NCI-H1436 (cell line): ENCODE data around the gene TNFRSF21.
"Not testable (repeated sequence)": the region's sequence is repeated elsewhere in the genome, so short reads cannot be mapped to it uniquely, and the experiment has no call there.

Experiments used
- DNase-seq: peaks from one replicate; lab custom pipeline; 2025; lab: John Stamatoyannopoulos, UW

The TNFRSF21 gene

GRCh38 chr6:47321577-47321976, 11.9 kb upstream of the TNFRSF21 start:
- no peak for DNase-seq

DNA sequence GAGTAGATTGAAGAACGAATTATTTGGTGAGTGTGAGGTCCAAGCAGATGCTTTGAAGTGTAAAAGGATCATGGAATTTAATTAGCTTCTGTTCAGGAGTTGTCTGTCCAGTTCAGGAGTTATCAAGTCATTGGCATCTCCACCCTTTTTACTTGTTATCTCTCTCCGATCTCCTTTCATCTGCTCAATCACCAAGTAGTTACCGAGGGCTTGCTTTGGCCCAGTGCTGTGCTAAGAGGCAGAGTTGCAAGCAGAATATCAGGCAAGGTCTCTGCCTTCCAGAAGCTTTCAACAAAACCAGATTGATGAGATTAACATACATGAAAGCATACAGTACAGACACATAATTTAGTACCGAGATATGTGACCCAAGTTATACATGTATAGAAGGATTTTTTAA, 10.2 kb upstream of the TNFRSF21 start:
- DNase-seq, result no peak

DNA sequence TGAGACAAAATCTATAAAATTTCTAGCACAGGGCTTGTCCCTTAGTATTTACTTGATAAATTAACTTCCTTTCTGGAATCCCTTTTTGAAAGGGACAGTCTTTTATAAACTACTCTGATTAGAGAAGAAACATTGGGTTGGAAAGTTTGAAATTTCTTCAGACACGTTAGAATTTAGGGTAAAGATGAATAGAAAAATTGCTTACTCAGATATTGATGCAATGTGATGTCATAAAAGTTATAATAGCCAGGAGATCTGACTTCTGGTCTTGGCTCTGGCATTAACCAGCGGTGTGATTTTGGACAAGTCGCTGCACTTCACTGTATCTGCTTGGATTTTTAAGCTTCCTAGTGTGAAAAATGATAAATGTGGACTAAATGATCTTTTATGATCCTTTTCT, 9.7 kb upstream of the TNFRSF21 start:
- no peak for DNase-seq

GRCh38 chr6:47318236-47318989, 8.7 kb upstream of the TNFRSF21 start:
- DNase-seq, result no peak

- not testable (repeated sequence) for DNase-seq
Measured at GRCh38 chr6:47315181-47315580, 5.5 kb upstream of the TNFRSF21 start.

GRCh38 chr6:47310131-47310480, 401 bp upstream of the TNFRSF21 start:
- no peak for DNase-seq

- no peak for DNase-seq
Measured at GRCh38 chr6:47308552-47309290, 984 bp downstream of the TNFRSF21 start.

DNA sequence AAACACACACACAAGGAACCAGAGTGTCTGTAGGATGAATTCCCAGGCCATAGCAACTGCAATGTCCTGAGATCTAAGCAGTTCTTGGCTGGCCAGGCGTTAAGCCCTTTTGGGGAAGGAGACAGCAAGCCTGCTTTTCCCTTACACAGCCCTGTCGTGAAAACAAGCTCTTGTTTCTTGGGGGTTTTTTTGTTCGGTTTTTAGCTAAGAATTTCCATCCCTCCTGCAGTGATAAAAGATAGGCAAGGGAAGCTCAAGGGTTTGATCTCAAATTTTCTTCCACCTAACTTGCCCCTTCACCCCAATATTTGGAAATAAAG, 1.5 kb downstream of the TNFRSF21 start:
- DNase-seq, result no peak

GRCh38 chr6:47307362-47308197, 2.1 kb downstream of the TNFRSF21 start:
- no peak for DNase-seq

DNA sequence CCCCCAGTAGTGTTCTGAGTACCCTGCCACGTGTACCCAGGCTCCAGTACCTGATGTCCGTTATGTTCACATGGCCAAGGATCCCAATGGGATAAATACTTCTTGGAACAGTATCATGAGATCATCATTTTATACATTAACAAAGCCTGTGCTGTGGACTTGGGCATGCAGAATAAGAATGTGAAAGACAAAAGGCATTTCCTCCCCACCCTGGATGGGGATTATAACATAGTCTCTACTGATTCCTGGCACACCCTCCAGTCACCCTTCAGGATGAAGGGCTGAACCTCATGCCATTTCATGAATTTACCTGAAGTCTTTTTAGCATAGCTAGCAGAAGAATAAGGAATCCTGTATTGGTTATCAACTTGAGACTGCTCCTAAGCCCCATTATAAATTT, 2.8 kb downstream of the TNFRSF21 start:
- DNase-seq, result no peak

- no peak for DNase-seq
Measured at GRCh38 chr6:47303861-47304260, 5.8 kb downstream of the TNFRSF21 start.

- no peak for DNase-seq
Measured at GRCh38 chr6:47303342-47303741, 6.4 kb downstream of the TNFRSF21 start.

DNA sequence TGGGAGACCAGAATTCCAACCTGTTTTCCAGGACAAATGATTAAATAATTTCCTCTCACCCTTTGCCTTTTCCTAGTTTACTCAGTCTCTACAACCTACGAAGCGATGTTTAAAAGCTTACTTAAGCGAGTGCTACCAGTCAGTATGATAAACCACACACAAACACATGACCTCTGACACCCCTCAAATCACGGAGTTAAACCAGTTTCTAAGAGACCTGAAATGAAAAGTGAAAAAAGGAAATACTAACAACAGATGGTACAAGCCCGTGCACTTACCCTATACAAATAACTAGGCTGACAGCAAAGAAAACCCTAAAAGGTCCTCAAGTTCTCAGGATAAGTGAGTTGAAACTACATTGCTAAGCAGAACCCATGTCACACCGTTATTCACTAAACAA, 7.7 kb downstream of the TNFRSF21 start:
- no peak for DNase-seq

DNA sequence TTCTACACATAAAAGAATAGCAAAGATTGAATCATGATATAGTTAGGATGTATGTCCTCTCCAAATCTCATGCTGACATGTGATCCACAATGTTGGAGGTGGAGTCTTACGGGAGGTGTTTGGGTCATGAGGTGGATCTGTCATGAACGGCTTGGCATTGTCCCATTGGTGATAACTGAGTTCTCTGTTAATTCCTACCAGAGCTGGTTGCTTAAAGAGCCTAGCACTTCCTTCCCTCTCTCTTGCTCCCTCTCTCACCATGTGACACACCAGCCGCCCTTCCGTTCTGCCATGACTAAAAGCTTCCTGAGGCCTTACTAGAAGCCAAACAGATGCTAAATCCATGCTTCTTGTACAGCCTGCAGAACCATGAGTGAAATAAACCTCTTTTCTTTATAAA, 8.3 kb downstream of the TNFRSF21 start:
- DNase-seq, result no peak

DNA sequence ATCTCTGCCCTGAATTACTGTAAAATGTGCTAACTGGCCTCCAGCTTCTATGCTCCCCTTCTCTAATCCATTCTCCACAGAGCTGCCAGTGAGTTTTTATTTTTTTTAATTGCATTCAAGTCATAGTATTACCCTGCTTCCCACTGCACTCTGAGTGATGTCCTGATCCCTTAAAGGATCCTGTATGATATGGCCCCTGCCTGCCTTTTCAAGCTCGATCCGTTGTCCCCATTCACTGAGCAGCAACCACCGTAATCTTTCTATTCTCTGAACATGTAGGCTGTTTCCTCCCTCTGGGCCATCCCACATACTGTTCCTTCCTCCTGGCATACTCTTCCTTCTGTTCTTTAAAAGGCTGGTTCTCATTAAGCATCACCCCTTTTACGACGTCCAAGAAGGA, 9.3 kb downstream of the TNFRSF21 start:
- DNase-seq, result no peak

DNA sequence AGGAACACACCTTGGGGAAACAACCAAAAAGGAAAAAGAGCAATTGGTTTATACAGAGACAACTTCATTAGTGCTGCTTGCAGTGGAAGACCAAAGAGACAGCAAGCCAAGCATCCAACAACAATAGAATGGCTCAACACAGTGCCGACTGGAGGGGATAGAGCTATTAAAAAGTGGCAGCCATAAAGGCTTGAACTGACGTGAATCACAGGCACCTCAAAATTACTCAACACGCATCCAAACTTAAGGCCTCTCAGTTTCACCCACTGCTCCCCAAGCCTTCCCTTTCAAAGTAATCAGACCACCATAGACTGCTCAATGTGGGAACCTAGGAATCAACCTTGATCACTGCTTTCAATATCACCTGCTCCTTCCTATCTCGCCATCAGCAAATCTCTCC, 9.7 kb downstream of the TNFRSF21 start:
- no peak for DNase-seq

- no peak for DNase-seq
Measured at GRCh38 chr6:47298475-47298874, 11.2 kb downstream of the TNFRSF21 start.

DNA sequence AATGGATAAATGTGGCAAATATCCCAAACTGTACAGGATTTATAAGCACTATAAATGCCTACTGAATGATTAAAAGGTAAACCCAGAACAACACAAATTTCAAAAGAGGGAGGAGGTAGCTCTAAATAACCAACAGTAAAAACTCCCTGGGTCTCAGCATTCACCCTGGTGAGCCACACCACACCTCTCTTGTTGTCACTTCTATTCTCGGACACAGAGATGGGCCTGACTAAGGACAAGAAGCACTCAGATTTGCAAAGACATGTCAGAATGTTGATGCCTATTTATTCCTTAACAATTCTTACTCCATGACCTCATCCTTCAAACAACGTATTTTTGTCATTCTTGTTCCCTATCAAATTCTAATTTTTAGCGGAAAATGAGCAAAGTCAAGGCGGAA, 14.7 kb downstream of the TNFRSF21 start:
- DNase-seq, result no peak

DNA sequence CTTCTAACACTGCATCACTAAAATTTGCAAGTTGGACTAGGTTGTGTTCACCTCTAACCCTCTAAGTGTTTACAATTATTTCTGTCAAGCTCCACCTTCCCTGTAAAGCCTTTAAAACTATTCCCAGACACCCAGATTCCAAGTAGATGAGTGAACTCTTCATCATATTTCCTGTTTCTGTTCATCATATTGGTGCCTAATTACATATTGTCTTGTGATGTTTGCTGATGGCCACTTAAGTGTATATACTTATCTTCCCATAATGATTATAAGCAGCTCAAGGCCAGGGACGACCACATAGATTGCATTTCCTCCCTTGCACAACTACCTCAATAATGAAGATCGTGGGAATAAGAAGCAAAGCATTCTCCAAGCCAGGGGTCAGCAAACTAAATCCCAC, 16.8 kb downstream of the TNFRSF21 start:
- no peak for DNase-seq

GRCh38 chr6:47292027-47292426, 17.7 kb downstream of the TNFRSF21 start:
- DNase-seq, result no peak

- no peak for DNase-seq
Measured at GRCh38 chr6:47290124-47290834, 19.4 kb downstream of the TNFRSF21 start.
